Muscle of arm (tissue), 12 donors: ENCODE results near the gene WDR12. TPM values are rescaled to one million over a fixed set of nuclear protein-coding genes. Genes with fewer than 3 reads are reported as not detected.
"Not testable (repeated sequence)": the region's sequence is repeated elsewhere in the genome, so short reads cannot be mapped to it uniquely, and the experiment has no call there.

ENCODE experiments used
- DNase-seq: peaks from one replicate; pipeline ENCODE4 v3.0.0-alpha.2; 2013
- polyA plus RNA-seq, 12 donors: library from polyadenylated mRNA; unstranded; fragments of 120-200 nt; gene quantifications; one replicate each; pipeline ENCODE4 v1.2.1, GENCODE V29; 2013; ENCODE audit not compliant: insufficient read length in 12 of 12

WDR12 gene
- polyA plus RNA-seq, 12 donors: 21.6 to 89.9 (median 71.4) TPM; not detected in 1

DNA sequence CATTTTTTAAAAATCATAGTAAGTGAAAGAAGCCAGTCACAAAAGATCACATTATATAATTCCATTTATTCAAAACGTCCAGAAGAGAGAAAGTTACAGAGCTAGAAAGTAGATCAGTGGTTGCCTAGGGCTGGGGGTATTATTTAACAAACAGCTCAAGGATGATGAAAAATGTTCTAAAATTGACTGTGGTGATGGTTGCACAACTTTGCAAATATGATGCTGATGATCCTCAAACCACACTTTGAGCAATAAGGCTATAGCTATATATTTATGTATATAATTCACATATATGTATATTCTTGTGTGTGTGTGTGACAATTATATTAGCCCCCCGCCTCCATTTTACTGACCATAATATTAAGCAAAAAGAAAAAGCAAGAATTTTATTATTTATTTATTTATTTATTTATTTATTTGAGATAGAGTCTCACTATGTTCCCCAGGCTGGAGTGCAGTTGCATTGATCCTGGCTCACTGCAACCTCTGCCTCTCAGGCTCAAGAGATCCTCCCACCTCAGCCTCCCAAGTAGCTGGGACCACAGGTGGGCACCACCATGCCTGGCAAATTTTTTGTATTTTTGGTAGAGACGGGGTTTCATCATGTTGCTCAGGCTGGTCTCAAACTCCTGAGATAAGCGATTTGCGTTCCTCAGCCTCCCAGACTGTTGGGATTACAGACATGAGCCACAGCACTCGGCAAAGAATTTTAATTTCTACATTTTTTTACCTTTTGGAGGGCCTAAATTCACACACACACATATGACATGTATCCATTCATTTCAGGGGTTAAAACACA, 1.9 kb downstream of the WDR12 start:
- DNase-seq: no peak

- no peak for DNase-seq
Measured at GRCh38 chr2:202908186-202908585, 3.3 kb downstream of the WDR12 start.

GRCh38 chr2:202905507-202905906, 6.0 kb downstream of the WDR12 start:
- DNase-seq: not testable (repeated sequence)

- no peak for DNase-seq
Measured at GRCh38 chr2:202885190-202885589, 26.3 kb downstream of the WDR12 start.

DNA sequence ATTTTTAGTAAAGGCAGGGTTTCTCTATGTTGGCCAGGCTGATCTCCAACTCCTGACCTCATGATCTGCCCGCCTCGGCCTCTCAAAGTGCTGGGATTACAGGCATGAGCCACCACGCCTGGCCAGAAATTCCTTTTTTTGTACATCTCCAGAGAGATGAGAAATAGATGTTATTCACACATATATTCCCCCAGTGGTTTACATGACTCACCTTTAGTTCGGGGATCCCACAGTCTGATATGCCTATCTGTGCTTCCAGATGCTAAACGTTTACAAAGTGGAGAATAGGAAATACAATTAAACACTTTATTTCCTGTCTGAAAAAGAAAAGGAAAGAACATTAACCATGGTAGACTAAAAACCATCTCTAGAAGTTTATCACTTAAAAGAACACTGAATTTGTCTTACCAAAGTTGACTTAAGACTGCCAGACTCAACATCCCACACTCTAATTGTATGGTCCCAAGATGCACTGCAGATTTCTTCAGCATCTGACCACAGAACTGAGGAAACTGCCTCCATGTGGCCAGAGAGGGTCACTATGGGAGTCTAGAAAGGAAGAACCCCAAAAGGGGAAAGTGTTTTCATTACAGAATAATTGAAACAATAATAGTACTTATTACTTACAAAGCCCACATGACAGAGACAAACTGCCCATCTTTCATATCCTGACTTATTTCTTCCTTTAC, 27.3 kb downstream of the WDR12 start:
- no peak for DNase-seq

DNA sequence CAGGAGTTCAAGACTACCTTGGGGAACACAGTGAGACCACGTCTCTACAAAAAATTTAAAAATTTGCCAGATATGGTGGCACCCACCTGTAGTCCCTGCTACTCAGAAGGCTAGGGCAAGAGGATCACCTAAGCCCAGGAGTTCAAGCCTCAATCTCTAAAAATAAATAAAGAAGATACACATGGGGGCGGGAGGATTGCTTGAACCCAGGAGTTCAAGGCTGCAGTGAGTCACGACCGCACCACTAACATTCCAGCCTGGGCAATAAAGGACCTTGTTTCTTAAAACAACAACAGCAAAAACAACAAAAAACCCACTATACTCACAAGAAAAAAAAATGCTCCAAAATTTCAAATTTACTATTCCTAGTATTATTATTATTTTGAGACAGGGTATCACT, 29.9 kb downstream of the WDR12 start:
- DNase-seq: no peak

DNA sequence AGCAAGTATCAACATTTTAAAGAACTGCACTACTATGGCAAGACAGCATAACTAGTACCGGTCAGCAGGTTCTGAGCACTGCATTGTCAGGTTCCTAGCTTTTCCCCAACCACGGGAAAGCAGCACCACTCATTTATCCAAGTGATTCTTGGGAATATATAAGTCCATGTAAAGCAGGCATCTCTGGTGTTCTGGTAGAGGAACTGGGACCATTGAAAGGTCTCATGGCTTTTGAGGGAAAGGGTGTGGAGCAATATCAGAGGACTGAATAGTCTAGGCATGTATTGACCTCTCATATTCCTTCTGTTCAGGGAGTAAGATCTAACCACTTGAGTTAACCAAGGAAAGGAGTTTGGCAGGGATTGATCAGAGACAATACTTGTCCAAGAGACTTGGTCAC, 33.8 kb downstream of the WDR12 start:
- DNase-seq: no peak

DNA sequence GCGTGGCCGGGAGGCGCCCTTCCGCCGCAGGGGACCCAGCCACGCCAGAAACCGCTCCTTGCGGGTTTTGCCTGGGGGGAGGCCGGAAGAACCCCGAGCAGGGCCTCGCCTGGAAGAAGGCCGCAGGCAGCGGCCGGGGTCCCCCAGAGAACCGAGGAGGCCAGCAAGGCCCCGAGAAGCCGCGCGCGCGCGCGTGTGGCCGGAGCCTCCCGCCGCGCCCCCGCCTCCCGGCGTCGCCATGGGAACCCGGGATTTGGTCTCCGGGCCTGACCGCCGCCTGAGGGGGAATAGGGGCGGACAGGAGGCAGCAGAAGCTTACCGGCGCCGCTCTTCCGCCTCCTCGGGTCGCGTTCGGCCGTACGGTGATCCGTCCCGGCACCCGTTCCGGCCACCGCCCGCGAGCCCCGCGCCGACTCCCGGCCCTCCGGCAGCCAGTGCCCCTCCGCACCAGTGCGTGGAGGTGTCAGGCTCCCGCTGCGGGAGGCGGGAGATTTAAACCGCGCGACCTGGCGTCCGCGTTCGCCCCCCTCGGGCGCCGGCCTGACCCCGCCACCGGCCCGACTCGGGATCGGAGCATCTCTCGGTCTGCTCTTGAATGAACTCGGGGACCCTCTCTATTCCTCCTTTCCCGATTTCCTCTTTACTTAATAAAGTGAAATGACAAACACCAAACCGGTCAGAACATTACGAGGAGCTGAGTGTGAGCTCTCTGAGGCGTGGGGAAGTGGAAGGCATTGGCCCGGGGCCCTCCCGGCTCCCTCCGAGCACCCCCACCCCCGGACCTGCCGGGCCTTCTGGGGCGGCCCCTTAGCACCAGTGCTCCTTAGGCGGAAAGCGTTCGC, 40.0 kb downstream of the WDR12 start, which contains the start of gene ICA1L:
Gene ICA1L (minus strand): TSS at position 467 of the 842 bp plus-strand sequence. CDS start 42,757 bp downstream, outside the sequence.
- peak; percentile 77 for DNase-seq

- peak; percentile 78 for DNase-seq
Measured at GRCh38 chr2:202870431-202871299, 40.8 kb downstream of the WDR12 start.

DNA sequence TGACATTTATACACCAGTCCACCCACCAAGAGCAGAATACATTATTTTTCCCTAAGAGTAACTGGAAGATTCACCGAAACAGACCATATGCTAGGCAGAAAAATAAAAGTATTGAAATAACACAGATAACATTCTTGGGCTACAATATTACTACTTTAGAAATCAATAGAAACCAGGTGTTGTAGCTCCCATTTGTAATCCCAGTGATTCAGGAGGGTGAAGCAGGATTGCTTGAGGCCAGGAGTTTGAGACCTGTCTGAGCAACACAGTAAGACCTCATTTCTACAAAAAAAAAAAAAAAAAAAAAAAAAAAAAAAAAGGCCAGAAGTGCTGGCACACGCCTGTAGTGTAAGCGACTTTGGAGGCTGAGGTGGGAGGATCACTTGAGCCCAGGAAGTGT, 49.5 kb downstream of the WDR12 start:
- no peak for DNase-seq

- DNase-seq: no peak
Measured at GRCh38 chr2:202858601-202859000, 52.9 kb downstream of the WDR12 start.

GRCh38 chr2:202849343-202849742, 62.1 kb downstream of the WDR12 start:
- DNase-seq: not testable (repeated sequence)

DNA sequence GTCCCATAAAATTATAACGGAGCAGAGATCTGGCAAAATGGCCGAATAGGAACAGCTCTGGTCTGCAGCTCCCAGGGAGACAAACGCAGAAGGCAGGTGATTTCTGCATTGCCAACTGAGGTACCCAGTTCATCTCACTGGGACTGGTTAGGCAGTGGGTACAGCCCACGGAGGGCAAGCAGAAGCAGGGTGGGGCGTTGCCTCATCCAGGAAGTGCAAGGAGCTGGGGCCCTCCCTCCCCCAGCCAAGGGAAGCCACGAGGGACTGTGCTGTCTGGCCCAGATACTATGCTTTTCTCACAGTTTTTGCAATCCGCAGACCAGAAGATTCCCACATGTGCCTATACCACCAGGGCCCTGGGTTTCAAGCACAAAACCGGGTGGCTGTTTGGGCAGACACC, 62.7 kb downstream of the WDR12 start:
- no peak for DNase-seq

- no peak for DNase-seq
Measured at GRCh38 chr2:202847693-202848524, 63.6 kb downstream of the WDR12 start.

DNA sequence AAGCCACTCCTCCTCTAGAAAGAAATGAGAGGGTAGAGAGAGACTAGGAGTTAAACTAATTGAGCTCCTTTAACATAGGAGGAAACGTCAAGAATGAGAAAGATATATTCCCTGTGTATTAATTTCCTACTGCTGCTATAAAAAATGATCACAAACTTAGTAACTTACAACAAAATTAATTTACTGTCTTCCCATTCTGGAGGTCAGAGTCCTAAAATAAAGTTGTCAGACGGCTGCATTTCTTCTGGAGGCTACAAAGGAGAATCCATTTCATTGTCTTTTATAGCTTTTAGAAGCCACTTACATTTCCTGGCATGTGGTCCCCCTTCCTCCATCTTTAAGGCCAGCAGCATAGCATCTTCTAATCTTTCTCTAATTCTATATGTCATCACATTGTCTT, 66.8 kb downstream of the WDR12 start:
- no peak for DNase-seq

- DNase-seq: no peak
Measured at GRCh38 chr2:202842690-202843089, 68.8 kb downstream of the WDR12 start.

DNA sequence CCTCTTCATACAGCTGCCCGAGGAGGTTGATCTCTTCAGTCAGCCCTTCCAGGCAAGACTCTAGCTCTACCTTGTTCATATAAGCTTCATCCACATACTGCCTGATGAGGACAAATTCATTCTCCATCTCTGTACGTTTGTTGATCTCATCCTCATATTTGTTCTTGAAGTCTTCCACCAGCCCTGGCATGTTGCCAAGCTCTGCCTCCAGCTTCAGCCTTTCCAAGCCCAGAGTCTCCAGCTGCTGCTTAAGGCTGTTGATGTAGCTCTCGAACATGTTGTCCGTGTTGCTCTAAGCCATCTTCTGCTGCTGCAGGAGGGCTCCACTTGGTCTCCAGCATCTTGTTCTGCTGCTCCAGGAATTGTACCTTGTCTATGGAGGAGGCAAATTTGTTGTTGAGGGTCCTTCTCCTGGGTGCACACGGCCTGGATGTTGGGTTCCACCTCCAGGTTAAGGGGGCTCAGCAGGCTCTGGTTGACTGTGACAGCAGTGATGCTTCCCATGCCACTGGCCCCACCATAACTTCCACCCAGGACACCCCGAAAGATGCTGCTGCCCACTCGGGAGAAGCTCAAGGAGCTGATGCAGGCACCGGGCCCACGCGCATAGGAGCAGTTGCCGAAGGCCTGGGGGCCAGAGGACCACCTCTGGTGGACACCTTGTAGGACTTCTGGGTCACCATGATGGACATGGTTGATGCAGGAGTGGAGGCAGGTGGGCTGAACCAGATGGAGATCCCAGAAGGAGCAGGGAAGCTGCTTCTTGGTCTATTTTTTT, 70.2 kb downstream of the WDR12 start:
- no peak for DNase-seq

DNA sequence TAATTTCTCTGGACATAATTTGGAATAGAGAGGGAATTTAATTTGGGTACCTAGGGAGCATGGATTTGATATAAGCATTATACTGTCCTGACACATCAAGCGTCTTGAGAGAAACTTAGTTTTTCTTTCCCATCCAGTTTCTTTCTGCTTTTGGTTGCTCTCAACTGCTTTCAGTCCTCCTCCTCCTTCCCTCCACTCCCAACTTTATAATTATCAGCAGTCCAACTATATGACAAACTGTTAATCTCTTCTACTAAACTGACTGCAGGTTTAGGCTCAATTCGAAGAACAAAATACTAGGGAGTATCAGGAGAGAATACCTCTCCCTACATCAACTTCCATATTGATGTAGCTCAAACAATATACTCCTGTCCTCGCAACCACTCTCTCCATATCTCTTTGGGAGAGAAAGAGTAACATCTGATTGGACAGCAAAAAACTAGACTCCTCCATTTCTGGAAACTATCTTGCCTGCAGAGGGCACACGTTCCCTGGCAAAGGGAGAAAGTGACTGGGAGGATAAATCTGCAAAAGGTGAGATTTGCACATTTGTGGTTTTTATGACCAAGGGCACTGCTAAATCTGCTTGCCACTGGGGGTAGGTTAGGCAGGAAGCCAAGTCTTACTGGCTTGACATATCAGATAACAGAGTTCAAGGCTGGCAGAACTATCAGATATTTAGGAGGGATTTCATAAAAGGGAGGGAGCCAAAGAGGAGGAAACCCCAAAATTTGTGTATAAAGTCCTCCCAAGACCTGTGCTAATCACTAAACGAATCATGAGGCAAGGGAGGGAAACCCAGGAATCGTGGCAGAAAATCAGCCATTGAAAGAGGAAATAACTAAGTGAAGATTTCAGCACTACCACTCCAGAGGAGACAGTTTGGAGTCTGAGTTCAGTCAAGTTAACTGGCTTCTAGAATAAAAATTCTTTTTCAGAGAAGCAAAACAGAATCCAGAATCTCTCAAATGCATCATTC, 79.9 kb downstream of the WDR12 start:
- no peak for DNase-seq
